Measurements from ENCODE around the gene UBAP1. TPM values are rescaled to one million over a fixed set of nuclear protein-coding genes. Genes with fewer than 3 reads are reported as not detected.
"Not testable (repeated sequence)": the region's sequence is repeated elsewhere in the genome, so short reads cannot be mapped to it uniquely, and the experiment has no call there.

Gene UBAP1
- polyA plus RNA-seq (ENCODE audit: insufficient read length): 38.9 TPM

DNA sequence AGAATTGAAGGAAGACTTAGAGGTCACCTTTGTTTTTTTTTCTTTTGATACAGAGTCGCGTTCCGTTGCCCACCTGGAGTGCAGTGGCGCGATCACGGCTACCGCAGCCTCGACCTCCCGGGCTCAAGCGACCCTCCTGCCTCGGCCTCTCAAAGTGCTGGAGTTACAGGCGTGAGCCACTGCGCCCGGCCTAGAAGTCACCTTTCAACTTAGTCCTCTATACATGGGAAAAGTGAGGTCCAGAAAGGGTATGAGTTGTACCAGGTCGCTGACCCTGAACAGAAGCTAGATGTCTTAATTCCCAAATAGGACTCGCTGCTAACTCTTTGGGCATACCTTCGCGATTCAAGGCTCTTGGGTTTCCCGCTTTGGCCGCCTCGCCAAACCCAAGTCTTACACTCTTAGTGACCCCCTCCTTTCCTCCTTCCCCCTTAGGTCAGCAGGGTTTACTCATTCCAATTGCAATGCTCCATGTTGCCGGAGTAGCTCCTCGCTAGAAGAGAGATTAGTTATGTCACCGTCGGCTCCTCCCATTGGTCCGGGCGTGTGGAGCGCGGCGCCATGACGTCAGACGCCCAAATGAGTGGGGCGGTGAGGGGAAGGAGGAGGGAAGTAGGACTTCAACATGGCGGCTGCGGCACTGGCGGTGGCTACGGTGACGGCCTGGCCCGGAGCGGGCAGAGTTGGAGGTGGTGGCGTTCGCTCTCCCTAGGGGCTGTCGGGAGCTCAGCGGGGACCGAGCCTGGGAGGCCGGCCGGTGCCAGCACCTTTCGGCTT is at the start of gene UBAP1:
UBAP1 (plus strand) TSS at position 608 of the 777 bp plus-strand sequence. CDS start 41,872 bp downstream, outside the sequence.
- peak; percentile 92 for DNase-seq (ENCODE audit: low read depth)

DNA sequence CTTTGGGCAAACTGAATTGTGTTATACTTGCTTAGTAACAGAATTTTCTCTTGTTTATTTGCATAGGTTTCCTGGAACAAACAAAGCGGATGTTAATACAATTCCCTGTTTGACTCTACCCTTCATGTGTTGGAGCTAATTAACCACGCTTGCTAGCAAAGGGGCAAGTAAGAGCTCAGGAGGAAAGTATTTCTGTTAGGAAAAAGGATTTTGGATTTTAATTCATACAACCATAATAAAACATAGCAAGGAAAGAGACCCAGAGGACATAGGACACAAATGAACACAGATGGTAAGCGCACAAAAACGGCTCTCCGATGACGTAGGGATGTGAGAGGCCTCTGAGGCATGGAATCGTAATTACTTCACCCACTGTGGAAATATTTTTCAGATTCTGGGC is 47.3 kb upstream of the UBAP1 start:
- no peak for DNase-seq (ENCODE audit: low read depth)

DNA sequence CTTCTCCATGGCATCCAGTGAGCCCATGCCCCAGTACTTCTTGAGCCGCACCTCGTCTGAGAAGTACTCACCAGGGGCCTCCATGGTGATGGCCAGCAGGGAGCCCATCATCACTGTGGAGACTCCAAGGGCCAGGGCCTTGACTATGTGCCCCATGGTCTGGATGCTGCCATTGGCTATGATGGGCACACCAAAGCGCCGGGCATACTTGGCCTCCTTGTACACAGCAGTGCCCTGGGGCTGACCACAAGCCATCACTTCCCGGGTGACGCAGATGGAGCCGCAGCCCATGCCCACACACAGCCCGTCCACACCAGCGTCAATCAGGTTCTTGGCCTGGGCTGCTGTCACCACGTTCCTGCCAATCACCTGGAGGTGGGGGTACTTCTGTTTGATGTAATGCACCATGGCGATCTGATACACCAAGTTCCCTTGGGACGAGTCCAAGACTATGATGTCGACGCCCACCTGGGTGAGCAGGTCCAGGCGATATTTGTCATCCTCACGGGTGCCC is 45.4 kb upstream of the UBAP1 start:
- DNase-seq (ENCODE audit: low read depth): no peak

DNA sequence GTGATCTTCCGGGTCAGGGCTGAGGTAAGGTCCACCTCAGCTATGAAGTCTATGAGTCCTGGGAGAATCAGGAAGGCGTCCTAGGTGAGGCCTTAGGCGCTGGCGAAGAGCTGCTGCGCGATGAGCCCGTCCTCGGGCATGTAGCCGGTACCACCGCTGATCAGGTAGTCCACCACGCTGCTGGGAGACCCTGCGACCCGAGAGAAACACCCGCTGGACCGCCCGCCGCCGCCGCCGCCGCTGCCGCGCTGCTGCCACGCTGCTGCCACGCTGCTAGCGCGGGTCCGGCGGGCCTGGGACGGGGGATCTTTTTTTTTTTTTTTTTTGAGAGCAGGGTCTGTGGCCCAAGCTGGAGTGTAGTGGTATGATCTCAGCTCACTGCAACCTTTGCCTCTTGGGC is 44.3 kb upstream of the UBAP1 start:
- DNase-seq (ENCODE audit: low read depth): no peak

DNA sequence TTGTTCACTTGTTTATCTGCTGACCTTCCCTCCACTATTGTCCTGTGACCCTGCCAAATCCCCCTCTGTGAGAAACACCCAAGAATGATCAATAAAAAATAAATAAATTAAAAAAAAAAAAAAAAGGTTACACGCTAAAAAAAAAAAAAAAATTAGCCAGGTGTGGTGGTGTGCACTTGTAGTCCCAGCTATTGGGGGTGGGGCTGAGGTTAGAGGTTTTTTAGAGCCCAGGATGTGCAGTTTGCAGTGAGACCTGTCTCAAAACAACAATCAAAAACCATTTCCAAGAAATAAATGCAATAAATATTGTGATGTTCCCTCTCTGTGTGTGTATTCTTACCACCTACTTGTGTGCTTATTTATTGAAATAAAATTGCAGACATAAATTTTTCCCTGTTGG is 40.2 kb upstream of the UBAP1 start:
- not testable (repeated sequence) for DNase-seq (ENCODE audit: low read depth)

DNA sequence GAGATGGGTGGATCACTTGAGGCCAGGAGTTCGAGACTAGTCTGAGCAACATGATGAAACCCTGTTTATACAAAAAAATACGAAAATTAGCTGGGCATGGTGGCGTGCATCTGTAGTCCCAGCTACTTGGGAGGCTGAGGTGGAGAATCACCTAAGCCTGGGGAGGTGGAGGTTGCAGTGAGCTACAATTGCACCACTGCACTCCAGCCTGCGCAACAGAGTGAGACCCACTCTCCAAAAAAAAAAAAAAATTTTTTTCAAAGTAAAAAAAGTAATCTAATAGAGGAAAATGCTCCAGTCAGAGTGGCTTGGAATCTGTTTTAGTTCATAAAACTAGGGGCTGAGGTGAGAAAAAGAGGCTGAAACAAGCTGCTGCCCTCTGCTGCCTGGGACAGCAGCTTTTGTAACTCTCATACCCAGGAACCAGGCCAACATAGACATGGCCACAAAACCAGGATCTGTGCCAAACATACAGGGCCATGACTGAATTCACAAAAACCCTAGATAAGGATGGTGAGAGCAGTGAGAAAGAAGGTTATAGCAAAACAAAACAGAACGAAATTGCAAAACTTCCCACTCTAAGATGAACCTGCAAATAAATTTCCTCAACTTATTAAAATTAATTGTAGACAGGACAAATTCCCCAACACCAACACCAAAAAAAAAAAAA is 39.2 kb upstream of the UBAP1 start:
- no peak for DNase-seq (ENCODE audit: low read depth)

DNA sequence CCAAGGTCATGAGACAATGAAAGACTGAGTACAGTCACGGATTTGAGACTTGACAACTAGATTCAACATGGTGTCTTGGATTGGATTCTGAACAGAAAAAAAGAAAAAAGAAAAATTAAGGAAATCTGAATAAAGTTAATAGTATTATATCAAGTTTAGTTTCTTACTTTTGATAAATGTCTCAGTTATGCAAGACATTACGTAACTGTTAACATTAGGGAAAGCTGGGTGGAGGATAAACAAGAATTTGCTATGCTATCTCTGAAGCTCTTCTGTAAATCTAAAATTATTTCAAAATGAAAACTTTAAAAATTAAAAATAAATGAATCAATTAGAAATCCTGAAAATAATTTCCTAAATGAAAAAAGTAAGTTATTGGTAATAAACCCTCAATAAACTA is 38.0 kb upstream of the UBAP1 start:
- no peak for DNase-seq (ENCODE audit: low read depth)

DNA sequence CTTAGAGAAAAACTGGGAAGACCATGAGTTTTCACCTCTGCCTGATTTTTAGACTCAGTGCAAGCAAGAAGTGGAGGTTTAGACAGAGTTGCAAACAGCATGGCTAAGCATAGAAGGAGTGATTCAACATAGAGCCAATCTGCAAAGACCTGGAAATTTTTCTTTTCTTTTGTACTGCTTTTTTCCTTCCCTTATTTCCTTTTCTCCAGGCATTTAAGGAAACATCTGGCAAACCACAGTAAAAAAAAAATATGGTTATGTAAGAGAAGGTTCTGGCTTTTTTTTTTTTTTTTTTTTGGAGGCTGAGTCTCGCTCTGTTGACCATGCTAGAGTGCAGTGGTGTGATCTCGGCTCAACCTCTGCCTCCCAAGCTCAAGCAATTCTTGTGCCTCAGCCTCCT is 35.7 kb upstream of the UBAP1 start:
- no peak for DNase-seq (ENCODE audit: low read depth)

DNA sequence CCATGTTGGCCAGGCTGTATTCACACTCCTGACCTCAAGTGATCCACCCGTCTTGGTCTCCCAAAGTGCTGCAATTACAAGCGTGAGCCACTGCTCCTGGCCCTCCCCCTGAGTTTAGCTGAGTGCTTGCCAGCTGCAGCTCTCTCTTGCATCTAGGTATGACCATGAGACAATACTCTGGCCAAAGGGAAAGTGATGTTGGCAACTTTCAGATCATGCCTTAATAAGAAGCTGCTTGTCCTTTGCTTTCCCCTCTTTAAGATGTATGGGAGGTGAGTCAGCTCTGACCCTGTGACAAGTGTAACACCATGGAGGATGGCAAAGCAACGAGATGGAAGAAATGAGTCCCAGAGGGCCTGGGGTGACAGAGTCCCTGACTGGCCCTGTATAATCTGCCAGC is 33.7 kb upstream of the UBAP1 start:
- DNase-seq (ENCODE audit: low read depth): no peak

DNA sequence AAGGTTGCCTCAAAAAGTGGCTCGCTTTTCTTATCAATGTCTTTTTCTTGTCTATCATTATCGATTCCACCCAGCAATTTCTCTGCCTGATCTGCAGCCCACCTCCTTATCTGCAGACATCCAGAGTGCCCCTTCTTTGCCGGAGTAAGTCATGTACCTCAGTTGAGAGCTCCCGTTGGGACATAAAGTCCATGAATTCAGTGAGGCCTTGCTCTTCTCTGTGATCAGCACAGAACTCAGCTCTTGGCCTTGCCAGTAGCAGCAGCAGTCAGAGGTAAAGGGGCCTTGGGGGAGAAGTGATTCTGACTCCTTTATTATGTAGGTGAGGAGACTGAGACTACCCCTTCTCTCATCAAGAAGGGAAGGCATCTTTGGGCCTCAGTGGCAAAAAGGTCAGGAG is 27.4 kb upstream of the UBAP1 start:
- DNase-seq (ENCODE audit: low read depth): no peak

DNA sequence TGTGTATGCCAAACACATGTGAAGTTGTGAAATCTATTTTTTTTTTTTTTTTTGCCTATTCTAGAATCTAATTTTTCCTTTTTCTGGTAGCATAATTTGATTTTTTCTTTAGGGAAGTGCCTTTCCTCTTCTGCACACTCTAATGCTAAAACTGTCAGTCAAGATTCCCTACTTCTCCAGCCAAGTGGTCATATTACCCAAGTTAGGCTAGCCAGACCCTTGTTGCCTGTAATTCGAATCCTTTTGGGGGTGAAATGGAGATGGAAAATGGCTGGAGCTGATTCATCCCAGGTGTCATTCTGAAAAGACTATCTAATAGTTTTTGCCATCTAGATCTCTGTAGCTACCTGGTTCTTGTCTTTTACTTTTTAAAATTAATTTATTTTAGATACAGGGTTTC is 24.8 kb upstream of the UBAP1 start:
- DNase-seq (ENCODE audit: low read depth): no peak

DNA sequence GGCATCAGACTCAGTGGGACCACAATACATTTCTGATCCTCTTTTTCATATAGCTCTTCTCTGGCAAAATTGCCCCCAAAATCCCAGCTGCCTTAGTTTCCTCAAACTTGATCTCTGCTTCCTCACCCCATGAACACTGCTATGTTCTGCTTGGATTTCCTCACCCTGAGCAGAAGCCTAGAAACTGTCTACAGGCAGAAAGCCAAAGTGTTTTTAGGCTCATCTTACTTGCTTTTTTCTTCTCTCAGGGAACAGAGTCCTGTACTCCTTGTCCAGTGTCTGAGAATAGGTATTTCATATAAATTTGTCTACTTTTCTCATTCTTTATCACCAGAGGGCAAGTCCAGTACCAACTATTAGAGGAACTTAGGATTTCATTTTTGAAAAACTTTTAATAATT is 21.5 kb upstream of the UBAP1 start:
- no peak for DNase-seq (ENCODE audit: low read depth)

DNA sequence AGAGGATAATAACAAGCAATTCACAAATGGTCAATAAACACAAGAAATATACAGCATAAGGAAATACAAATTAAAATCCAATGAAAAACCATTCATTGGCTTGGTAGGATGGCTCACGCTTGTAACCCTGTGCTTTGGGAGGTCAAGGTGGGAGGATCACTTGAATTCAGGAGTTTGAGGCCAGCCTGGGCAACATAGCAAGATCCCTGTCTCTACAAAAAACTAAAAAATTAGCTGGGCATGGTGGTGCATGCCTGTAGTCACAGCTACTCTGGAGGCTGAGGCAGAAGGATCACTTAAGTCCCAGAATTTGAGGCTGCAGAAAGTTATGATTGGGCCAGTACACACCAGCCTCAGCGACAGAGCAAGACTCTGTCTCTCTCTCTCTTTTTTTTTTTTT is 20.9 kb upstream of the UBAP1 start:
- no peak for DNase-seq (ENCODE audit: low read depth)

DNA sequence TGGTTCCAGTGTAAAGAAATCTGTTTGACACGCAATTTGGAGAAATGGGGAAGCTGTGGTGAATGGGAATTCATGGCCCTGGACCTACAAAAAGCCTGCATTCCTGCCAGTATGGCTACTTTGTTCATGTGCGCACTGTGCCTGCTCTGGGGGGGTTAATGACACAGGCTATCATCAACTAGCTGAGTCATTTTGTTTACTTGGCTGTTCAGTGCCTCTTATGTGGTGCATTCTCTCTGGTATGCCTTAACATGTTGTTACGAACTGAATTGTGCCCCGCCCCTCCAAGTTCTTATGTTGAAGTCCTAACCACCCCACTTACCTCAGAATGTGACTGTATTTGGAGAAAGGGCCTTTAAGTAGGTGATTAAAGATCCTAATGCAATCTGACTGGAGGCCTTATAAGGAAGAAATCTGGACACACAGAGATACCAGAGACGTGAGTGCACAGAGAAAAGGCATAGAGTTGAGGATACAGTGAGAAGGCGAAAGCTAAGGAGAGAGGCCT is 20.4 kb upstream of the UBAP1 start:
- no peak for DNase-seq (ENCODE audit: low read depth)

DNA sequence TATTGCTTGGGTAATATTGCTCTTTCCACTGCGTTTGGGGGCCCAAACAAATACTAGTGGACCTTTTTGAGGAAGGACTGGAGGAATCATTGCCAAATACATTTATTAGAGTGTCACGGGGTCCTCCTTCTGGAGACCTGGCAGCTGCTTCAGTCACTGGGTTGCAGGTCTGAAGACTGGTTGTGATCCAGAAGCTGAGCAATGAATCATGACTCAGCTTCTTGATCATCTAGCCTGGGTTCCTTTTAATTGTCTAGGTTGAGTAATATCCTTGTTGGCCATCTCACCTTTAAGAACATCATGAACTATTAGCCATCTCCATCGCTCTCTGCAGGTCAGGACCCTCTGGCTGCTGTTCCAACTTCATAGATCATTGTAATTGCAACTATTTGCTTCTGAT is 15.4 kb upstream of the UBAP1 start:
- DNase-seq (ENCODE audit: low read depth): no peak

DNA sequence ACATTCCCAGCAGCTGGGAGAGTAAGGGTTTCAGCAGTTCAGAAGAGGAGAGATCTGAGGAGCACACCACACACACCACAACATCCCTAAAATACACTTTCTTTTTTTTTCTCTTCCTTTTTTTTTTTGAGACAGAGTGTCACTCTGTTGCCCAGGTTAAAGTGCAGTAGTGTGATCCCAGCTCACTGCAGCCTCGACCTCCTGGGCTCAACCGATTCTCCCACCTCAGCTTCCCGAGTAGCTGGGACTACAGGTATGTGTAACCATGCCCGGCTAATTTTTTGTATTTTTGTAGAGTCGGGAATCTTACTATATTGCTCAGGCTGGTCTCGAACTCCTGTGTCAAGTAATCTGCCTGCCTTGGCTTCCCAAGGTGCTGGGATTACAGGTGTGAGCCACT is 9.7 kb upstream of the UBAP1 start:
- DNase-seq (ENCODE audit: low read depth): no peak

DNA sequence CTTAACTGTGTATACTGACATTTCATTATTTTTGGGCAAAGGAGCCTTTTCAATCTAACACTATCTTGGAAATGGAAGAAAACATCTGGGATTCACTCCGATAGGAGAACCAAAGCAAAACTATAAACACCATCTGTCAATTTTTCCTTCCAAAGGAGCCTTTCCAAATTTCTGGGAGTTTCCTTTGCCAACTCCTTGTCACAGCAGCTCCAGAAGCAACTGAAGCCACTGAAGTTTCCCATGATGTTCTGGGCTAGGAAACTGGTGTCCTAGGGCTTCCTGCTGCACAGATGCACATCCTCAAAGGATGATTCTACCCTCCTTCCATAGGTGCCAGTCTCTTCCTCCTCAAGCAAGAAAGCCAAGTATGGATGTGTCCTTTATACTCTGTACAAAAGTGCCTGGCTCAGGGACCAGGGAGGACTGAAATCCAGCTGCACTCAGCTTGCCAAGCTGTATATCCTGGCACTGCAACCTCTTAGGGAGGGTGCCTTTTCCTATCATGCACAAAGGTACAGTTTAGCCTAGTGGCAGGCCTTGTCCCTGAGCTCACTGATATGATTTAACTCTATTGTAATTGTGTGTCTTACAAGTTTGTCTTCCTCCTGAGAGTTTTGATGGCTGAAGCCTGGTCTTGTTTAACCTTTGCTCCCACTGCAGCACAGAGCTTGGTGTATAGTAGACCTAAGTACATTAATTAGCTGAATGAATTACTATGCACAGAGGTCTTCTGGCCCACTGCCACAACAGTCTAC is 8.4 kb upstream of the UBAP1 start:
- DNase-seq (ENCODE audit: low read depth): no peak

DNA sequence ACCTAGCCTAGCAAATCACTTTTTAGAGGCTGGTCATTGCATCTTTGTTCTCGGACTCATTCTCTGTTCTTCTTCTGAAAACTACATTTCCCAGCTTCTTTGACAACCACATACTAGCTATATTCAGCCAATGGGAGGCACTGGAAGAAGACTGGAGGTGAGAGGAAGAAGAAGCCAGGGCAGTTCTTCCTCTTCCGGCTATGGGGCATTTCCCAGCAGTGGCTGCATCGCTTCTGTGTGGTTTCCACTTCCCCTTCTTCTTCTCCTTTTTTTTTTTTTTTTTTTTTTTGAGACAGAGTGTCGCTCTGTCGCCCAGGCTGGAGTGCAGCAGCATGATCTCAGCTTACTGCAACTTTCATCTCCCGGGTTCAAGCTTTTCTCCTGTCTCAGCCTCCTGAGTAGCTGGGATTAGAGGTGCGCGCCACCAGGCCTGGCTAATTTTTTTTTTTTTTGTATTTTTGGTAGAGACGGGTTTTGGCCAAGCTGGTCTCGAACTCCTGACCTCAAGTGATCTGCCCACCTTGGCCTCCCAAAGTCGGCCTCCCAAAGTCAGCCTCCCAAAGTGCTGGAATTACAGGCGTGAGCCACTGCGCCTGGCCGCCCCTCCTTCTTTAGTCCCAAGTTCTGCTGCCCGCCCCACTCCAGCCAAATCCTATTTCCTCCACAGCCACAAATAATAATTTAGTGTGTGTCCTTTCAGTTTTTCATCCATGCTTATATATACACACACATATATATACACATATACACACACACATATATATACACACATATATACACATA is 6.9 kb upstream of the UBAP1 start:
- DNase-seq (ENCODE audit: low read depth): no peak

DNA sequence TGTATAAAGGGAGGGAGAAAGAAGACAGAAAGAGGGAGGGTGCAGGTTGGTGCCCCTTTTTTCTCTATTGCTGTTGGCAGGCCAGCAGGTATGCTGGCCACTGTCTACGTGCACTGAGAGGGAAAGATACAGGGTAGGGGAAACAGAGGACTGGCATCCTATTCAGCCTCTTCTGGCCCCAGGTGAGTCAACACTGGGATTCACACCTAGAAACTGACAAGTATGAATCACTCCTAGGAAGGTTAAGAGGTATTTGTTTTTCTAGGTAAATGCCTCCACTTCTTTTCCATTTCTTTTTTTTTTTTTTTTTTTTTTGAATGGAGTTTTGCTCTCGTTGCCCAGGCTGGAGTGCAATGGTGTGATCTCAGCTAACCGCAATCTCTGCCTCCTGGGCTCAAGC is 2.8 kb upstream of the UBAP1 start:
- DNase-seq (ENCODE audit: low read depth): no peak

DNA sequence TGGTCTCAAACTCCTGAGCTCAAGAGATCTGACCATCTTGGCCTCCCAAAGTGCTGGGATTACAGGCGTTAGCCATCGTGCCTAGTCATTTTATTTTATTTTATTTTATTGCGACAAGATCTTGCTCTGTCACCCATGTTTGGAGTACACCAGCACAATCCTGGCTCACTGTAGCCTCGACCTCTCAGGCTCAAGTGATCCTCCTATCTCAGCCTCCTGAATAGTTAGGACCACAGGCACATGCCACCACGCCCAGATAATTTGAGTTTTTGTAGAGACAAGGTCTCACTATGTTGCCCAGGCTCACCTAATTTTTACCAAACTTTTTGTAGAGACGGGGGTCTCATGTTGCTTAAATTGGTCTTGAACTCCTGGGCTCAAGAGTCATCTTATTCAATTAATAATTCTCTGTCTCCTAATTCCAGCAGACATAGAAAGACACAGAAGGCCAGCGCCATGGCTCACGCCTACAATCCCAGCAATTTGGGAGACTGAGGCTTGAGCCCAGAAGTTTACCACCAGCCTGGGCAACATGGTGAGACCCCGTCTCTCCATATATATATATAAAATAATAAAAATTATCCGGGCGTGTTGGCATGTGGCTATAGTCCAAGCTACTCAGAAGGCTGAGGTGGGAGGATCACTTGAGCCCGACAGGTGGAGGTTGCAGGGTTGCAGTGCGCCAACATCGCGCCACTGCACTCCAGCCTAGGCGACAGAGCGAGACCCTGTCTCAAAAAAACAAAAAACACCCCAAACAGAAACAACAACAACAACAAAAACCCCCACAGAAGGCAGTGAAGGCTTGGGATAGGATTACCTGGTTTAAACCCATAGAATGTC is 1.0 kb upstream of the UBAP1 start:
- DNase-seq (ENCODE audit: low read depth): no peak

Data from forelimb muscle (tissue), 1 donor.